GM20431 (cell line): ENCODE results near the gene PRR27.
"Not testable (repeated sequence)": the region's sequence is repeated elsewhere in the genome, so short reads cannot be mapped to it uniquely, and the experiment has no call there.

Experiments used
- in situ Hi-C: fragments of 300-500 bp; cut with MseI, MboI; formaldehyde crosslinking; loops from one replicate; pipeline ENCODE4 v1.15.0; 2020; ENCODE audit warnings: low sequenced_read_pairs; ENCODE audit not compliant: unreplicated experiment

The PRR27 gene

GRCh38 chr4:70192895-70193294, 38.9 kb downstream of the PRR27 start:
- in situ Hi-C loops: loop anchor here (25.0 kb wide), 2 partner anchors 306 to 506 kb away; no protein-coding TSS in a partner anchor

GRCh38 chr4:70195425-70195824, 41.4 kb downstream of the PRR27 start, which contains the start of gene ODAM:
Gene ODAM, plus strand, starts transcription at chr4:70195725. Its CDS starts 819 bp downstream, at chr4:70196544.
- in situ Hi-C loops: loop anchor here (25.0 kb wide), 2 partner anchors 308 to 508 kb away; no protein-coding TSS in a partner anchor

GRCh38 chr4:70196857-70197256, 42.8 kb downstream of the PRR27 start:
- in situ Hi-C loops: loop anchor here (25.0 kb wide), 2 partner anchors 310 to 510 kb away; no protein-coding TSS in a partner anchor

GRCh38 chr4:70197842-70198241, 43.8 kb downstream of the PRR27 start:
- in situ Hi-C loops: loop anchor here (25.0 kb wide), 2 partner anchors 311 to 511 kb away; no protein-coding TSS in a partner anchor

DNA sequence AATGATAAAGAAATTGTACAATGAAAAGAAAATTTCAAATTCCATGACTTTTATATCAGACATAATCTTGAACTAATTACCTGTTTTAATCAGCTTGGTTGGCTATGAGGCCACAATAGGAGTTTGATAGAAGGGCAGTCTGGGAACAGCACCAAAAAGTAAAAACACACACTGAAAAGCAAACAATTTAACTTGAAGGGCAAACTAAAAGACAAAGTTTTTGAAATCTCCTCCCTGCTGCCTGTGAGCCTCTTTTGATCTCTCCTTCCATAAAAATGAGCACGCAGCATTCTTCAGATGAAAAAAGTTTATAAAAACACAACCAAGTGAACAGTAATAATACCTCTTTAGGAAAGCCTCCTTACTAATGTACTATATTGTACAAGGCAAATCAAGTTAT, 49.6 kb downstream of the PRR27 start:
- in situ Hi-C loops: no loop called here

- in situ Hi-C loops: not testable (repeated sequence)
These were observed 58.7 kb downstream of the PRR27 start for GRCh38 chr4:70212752-70213151.
